Fibroblast of mammary gland (primary cell): ENCODE data around the gene CNRIP1.

Experiments used
- DNase-seq: peaks from one replicate; pipeline ENCODE4 v3.0.0-alpha.2; 2010; ENCODE audit warnings: low read depth
- H3K4me3 ChIP-seq: 2 replicates; pipeline ENCODE4 v1.5.1; 2011; ENCODE audit warnings: low read depth, mild to moderate bottlenecking, low read length, moderate library complexity; ENCODE audit not compliant: control insufficient read depth
- CTCF ChIP-seq: conservative IDR thresholded peaks from 2 replicates; pipeline ENCODE4 v1.5.1; 2011; ENCODE audit warnings: low read depth, low read length, inconsistent platforms; ENCODE audit not compliant: control insufficient read depth, insufficient read depth

Gene CNRIP1

GRCh38 chr2:68293755-68294154 lies 26.0 kb downstream of the CNRIP1 start:
- H3K4me3 ChIP-seq, result no peak overlapping the region
- TF ChIP-seq CTCF, result no peak
- DNase-seq, result no peak

- H3K4me3 ChIP-seq, result no peak overlapping the region
- no peak for TF ChIP-seq CTCF
These were observed 26.7 kb downstream of the CNRIP1 start for GRCh38 chr2:68293024-68293423.

DNA sequence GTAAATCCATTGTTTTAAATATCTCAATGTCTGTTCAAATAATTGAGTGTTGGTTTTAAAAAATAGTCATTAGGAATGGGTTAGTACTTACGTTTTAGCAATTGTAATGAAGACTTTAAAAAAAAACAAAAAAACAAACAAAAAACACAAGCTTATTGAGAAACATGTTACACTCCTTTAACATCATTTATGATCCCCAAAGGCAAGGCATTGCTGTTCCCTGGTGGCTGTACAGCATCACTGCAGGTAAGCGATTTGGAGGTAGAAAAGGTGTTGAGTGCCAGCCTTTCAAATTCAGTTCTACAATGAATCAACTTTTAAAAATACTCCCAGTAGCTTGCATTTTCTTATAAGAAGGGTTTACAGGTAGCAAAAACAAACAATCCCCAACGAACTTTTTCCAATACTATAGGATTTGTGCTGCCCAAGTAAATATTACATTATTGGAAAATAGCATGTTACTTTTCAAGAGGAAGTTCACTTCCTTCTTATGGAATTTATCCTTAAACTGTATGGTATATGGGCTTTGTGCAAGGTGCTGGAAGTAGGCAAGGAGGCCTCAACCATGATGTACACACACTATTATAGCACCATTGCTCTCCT lies 27.5 kb downstream of the CNRIP1 start:
- peak; percentile 64 for TF ChIP-seq CTCF
- H3K4me3 ChIP-seq, result no peak overlapping the region
- peak; percentile 40 for DNase-seq

More at GRCh38 chr2:68293024-68293423, 26.7 kb downstream of the CNRIP1 start:
- DNase-seq, result no peak

DNA sequence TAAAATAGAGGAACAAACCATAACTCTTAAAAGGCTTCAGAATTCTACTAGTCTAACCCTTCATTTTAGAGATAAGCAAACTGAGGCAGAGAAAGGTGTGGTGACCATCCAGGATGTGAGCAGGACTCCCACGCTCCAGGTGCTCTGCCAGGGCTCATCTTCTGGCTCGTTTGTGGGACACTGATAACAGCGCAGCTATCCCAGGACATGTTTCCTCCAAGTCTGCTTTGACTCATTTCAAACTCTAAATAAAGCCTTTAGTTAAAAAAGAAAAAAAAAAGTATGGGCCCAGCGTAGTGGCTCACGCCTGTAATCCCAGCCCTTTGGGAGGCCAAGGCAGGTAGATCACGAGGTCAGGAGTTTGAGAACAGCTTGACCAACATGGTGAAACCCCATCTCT lies 28.4 kb downstream of the CNRIP1 start:
- DNase-seq, result no peak
- no peak for TF ChIP-seq CTCF
- H3K4me3 ChIP-seq, result no peak overlapping the region

DNA sequence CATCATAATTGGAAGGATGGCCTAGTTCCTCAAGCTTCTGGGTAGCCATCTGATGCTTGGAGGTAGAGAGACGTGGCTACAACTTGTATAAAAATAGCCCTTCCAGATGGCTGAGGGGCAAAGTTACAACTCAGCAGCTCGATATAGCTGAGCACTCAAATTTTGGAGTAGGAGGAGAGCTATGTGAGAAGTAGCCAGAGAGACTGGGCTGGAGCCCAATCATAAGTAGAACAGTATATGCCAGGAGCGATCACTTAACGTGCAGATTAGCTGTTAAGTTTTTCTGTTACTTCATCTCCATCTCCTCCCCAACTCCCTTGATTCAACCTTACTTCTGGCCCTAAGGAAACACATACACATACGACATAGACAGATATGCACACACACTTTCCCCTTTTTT lies 28.8 kb downstream of the CNRIP1 start:
- DNase-seq, result no peak
- TF ChIP-seq CTCF, result no peak
- H3K4me3 ChIP-seq, result no peak overlapping the region

- no peak for TF ChIP-seq CTCF
- peak; percentile 65 for DNase-seq
- no peak overlapping the region for H3K4me3 ChIP-seq
These were observed 31.9 kb downstream of the CNRIP1 start for GRCh38 chr2:68287580-68288441.

DNA sequence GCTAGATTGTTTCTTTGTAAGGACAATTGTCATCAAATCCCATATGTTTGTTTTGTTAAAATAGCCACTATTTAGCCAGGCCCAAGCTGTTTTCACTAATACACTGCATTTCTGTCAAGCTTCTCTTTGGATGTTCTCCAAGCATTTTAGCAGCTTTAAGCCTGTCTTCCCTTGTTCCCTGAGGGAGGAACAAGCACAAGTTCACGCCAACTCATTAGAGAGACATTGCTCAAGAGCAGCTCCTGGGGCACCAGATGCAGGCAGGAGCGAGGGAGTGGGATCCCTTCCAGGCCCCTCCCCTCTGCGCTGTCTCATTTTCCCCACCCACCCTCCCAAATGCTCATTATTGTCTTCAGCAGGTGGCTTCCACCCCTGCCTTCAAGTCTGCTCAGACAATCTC lies 34.9 kb downstream of the CNRIP1 start:
- H3K4me3 ChIP-seq, result no peak overlapping the region
- TF ChIP-seq CTCF, result no peak
- peak; percentile 92 for DNase-seq
